GM18861 (cell line): ENCODE measurements around the gene OSBPL2.

Experiments
- ATAC-seq: cut with Tn5 transposase; IDR thresholded peaks from one replicate; pipeline ENCODE4 v1.9.1; 2021; ENCODE audit not compliant: unreplicated experiment

OSBPL2 gene

DNA sequence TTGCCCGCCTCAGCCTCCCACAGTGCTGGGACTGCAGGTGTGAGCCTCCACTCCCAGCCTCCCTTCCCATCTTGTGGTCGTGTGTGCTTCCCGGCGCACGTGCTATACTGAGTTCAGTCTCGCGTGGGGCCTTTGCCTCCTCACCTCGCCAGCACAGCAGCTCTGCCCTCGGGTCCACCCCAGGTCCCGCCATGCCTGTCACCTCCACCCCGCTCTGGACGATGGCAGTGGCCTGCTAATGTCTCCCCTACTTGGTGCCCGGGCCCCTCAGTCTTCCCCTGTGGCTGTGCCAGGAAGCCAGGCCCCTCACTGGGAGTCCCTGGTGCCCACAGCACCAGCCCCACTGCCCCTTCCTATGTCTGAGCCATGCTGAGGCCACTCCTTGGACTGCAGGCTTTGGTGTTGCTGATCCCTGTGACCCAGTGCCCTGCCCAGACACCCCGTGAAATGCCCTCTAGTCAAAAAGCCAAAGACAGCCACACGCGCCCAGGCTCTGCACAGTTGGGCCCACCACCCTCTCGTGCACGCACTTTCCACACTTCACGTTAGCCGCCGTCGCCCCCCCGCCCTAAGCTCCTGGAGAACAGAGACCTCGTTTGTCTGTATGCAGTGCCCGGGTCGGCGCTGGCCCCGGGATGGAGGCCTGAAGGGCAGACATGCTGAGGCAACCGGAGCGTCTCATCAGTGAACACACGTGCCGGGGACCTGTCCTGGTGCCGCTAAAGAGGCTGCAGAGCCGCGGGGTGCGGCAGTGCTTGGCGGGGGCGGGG is 32.5 kb upstream of the OSBPL2 start:
- no peak for ATAC-seq

DNA sequence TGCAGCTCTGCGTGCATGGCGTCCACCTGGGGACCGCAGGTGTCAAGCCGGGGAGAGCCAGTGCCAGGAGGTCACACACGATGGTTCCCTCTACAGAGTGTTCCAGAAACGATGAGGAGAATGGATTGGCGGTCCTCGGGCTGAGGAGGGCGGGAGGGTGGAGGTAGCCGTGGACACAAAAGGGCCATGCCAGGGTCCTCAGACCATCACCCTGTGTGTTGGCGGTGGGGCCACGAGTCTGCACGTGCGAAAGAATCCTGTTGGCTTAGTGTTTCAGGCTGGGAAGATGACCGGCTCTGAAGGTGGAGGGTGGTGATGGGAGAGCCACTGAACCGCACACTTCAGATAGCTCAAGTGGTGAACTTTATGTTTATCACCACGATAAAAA is 31.9 kb upstream of the OSBPL2 start:
- no peak for ATAC-seq

DNA sequence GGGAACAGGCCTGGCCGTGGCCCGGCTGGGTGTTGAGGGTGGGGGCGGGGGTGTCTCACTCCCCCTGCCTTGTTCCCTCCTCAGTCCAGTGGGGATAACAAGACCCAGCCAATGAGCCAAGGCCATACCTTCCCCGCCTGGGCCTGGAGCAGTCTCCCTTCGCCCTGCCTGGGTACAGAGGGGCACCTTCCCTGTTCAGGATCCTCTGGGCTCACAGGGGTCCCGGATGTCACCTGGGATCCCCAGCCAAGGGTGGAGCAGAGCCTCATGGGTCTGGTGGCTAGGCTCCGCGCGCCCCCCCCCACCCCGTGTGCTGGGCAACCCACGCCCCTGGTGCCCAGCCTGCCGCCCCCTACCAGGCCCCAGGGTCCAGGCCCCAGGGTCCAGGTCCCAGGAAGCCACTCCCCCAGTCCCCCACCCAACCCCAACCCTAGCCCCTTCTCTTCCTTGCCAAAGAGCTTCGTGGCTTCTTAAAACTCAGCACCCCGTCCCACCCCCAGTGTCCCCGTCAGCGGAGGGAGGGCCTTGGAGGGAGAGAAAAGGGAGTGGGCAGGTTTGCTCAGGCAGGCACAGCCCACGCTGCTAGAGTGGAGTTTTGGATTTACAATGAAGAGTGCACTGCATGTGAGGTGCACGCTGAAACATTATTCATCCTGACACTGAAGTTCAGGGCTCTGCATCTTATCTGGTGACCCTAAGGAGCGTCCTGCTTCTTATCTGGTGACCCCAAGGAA is 30.1 kb upstream of the OSBPL2 start:
- ATAC-seq, result no peak

DNA sequence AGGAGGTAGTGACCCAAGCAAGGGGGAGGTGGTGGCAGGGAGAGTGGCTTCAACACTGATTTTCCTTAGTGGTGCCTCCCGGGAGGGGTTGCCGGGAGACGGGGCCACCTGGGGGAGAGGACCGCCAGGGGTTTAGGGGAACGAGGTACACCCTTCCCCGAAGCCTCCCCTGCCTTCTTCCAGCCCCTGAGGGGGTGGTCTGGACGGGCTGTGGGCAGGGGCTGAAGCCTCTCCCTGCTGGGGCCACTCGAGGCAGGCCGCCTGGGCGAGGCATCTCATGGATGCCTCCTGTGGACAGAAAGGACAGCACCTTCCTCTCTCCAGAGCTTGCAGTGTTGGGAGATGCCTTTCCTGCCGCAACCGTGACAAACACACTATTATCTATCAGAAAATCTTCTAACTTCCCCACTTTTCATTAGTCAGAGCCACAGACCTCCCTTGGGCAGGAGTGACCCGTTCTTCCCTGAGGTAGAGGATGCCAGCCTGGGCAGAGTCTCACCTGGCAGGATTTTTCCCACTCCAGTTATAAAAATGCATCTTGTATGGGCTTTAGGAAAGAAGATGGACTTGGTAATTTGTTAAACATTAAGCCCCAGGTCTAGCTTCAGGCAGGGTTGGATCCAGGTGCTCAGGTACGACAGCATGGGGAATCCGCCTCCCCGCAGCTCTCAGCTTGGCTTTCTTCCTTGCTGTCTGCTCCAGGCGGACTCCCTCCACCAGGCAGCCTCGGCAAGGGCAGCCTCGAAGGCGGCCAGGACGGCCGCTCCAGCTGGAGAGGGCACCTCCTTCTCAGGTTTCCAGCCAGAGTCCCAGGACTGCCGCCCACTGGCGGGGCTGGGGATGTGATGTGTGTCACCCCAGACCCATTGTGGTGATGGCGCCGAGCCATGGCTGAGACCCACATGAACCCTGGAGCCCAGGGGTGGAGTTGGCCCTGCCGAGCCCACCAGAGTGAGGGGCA is 29.2 kb upstream of the OSBPL2 start:
- no peak for ATAC-seq

DNA sequence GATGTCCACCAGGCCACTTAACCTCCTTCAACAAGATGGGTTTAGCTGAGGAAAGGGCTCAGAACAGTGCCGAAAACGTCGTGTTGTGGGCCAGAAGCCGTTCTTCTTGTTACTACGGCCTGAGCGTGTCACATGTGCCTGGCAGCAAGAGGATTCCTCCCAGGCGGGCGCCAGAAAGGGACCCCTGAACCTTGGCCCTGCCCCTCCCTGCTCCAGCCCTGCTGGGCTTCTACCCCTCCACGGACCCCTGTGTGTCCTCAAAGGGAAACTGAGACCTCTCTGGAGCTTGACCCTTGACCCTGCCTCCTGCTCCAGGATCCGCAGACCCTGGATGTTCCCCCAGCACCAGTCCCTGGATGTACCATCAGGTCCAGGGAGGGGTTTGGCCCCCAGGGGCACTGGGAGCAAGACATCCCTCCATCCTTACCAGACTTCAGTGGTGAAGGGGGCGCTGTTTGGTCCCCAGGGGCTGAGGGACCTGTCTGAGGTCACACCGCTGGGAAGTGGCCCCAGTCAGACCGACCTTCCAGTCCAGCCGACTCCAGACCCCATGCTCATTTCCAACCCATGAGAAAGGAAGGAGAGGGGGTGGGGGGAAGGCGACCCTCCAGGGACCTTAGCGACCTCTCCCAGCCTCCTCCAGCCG is 28.3 kb upstream of the OSBPL2 start:
- ATAC-seq, result no peak

DNA sequence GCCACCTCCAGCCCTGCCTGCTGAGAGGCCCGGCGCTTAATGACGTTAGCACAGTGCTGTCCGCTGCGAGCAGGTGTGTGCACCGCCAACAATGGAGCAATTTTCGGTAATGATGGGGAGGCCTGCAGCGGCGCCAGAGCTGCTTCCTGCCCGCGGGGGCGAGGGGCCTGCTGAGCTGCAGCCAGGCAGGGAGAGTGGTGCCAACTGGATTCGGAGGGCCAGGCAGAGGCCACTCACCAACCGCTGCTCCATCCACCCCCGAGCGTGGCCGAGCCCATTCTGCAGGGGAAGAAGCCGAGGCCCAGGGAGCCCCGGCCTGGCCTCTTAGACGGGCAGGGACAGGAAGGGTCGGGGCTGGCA is 27.8 kb upstream of the OSBPL2 start:
- ATAC-seq, result no peak

DNA sequence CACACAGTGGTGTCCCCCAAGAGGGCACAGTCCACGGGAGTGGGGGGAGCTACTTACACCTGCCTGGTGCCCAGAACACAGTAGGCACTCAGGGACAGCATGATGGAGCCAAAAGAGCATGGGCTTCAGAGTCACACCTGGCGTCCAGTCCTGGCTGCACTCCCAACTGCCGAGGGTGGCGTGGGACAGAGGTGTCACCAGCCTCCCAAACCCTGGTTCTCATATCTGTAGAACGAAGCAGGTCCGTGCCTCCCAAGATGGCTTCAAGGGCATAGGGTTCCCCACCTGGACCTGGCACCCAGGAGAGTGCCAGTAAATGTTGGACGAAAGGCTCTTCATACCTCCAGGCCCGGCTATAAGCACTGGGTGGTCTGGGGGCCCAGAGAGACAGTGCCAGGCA is 27.1 kb upstream of the OSBPL2 start:
- ATAC-seq, result no peak

DNA sequence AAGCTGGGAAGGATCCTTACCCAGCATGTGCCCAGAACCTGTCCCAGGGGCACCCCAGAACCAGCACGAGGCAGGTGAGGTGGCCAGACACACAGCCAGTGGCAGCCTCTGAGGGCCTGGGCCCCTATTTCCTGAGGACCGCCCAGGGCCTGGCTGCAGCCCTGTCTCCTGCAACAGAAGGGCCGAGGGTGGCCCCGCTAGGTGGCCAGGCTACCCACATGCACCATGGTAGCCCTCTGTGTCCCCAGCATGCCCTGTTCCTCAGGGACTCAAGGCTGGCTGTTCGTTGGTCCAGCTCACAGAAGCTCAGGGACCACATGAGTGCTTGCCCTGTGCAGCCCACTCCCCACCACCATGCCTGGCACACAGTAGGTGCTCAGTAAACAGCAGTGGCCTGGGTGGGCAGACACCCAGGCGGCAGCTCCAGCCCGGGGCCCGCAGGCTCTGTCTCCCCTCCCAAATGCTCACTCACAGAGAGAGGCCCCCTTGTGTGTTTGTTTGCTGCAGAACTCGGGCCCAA is 26.5 kb upstream of the OSBPL2 start:
- no peak for ATAC-seq

DNA sequence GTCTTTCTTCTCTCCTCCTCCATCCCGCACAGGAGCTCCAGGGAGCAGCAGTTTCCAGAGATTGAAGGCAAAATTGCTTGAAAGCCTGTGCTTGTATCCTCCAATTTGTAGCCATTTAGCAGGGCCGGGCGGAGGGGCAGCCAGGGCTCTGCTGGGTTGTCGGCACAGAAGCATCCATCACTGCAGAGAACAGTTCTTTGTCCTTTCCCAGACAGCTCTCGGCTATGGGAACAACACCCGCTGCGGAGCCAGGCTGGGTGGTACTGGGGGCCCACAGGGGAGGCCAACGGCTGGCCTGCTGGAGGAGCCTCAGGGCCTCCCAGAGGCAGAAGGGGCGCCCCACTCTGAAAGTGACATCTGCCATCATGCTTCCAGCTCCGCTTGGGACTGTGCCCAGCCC is 26.0 kb upstream of the OSBPL2 start:
- ATAC-seq, result no peak

DNA sequence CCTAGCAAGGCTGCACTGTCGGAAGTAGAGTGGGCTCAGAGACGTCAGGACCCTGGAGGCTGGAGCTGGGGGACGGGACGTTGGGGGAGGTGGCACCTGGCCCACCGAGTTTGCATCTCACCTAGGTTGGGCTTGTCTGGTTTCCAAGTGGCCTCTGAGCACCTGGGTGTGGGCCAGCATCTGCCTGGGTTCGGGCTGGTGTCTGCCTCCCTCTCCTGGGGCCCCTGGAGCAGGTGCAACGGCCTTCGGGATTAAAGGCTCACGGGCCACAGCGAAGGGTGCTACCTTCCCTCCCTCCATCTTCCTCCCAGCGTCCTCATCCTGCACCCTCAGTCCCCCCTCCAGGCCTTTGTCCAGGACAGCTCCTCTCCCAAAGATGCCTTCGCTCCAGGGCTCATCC is 24.3 kb upstream of the OSBPL2 start:
- ATAC-seq, result no peak

DNA sequence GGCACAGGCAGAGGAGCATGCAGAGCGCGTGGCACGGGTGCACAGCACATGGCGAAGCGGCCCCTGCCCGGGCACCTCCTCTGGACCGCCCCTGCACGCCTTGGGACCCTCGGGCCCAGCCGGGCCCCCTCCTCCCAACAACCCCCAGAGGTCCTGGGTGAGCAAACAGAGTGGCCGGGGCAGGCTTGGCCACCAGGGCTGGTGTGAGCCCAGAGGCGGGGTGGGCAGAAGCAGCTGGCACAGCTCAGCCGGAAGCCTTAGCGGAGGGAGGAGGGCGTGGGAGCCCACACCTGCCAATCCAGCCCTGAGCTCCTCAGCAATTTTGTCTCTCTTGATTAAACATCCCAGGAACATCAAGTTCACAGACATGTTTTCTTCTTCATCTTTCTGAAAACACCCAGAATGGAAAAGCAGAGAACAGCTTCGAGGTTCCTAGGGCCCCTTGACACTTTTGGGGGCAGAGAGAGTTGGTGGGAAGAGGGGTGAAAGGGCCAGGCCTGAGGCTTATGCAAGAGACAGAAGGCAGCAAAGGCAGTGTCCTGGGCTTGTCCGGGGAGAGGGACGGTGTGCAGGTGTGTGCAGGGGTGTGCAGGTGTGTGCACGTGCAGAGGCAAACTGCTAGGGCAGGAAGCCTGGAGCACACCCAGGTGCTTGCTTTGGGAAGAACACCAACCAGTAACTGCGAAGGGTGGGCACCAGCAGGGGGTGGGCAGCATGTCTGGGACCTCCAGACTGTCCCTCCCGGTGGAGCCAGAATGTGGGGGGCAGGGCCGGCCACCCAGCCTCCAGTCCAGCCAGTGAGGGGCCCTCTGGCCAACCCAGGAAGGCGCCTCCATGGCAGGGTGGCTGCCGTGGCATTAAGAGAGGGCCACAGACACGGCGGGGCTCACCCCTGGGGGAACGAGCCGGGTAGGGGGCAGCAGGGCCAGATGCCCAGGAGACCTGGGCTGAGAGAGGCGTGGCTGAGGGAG is 23.0 kb upstream of the OSBPL2 start:
- no peak for ATAC-seq

DNA sequence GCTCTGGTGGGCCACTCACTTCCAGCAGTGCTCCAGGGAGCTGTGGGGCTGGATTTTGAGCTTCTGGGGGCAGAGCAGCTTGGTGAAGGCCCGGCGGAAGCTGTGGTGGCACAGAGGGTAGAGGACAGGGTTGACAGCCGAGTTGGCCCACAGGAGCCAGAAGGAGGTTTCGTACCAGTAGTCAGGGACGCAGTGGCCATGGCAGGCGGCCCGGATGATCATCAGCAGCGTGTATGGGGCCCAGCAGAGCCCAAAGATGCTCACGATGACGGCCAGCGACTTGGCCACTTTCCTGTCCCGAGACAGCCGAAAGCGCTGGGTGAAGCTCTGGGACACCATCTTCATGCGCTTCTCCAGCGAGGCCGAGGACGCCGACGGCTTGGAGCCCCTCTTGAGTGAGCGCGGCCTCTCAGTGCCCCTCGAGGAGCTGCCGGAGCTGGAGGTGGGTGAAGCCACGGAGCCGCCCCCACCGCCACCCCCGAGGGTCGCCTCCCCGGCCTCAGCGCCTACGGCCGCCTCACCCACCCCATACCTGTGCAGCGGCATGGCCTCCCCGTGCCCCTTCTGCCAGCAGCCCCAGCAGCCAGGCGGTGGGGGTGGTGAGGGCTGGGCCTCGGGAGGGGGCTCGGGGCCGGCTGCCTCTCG is 22.2 kb upstream of the OSBPL2 start:
- no peak for ATAC-seq

DNA sequence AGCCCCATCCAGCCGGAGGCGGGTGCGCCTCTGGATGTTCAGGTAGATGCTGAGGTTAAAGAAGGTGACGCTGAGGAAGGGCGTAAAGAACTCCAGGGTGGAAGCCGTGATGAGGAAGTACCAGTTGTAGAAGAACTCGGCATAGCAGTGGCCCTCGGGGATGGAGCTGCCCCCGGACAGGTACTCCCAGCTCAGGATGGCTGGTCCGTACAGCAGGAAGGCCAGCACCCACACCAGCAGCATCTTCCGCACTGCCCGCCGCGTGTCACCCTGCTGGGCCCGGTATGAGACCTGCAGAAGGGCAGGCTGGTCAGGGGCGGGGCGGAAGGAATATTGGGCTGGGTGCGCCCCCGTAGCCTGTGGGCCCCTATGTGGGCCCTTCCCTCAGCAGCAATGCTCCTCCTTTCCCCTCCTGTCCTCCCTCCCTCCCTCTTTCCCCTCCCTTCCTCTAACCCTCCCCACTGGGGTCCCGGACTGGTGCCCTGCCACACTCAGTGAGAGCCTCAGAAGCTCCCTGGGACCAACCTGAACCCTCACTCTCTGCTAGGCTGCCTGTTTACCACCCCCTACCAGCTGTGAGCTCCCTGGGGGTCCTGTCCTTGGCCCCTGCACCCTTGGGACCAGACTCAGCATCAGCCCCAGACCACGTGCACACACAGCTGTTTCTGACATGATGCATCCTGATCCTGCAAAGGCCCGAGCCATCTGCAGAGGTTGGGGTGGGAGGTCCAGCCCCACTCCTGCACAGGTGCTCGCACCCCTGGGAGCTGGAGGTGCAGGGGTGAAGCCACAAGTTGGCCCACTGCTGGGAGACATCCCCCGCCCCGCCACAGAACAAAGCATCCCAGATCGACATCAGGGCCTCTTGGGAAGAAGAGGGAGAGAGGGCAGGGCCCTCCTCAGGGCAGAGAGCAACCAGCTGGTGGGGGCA is 21.4 kb upstream of the OSBPL2 start:
- no peak for ATAC-seq

DNA sequence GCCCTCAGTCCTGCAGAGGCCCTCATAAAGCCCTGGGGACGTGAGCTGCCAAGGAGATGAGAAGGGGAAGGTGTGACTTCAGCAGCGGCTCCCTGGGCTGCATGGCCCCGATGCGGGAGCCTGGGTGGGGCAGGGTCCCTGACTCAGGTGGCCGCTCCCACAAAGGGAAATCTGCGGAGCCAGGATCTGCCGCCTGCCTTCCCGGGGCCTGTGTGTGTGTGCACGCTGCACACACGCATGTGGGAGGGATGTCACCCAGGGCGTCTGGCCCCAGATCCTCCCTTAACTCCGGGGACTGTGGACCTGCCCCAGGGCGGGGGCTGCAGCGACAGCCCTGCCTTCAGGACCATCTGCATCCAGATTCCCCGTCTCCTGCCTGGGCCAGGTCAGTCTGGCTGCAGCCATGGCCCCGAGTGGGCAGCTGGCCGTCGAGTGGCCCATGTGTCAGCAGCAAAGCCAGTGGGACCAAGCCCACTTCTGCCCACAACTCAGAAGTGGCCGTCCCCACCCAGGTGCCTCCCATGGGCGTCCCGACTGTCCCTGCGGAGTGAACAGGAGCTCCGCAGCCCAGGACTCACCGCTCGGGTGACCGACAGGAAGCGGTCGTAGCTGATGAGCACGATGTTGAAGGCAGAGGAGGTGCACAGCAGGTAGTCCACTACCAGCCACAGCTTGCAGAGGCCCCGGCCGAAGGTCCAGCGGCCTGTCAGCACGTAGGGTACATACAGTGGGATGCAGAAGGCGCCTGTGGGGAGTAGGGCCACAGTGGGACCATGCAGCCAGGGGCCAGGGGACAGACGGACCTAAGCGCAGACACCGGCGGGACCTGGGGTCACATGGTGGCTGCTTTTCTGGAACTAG is 20.2 kb upstream of the OSBPL2 start:
- no peak for ATAC-seq

DNA sequence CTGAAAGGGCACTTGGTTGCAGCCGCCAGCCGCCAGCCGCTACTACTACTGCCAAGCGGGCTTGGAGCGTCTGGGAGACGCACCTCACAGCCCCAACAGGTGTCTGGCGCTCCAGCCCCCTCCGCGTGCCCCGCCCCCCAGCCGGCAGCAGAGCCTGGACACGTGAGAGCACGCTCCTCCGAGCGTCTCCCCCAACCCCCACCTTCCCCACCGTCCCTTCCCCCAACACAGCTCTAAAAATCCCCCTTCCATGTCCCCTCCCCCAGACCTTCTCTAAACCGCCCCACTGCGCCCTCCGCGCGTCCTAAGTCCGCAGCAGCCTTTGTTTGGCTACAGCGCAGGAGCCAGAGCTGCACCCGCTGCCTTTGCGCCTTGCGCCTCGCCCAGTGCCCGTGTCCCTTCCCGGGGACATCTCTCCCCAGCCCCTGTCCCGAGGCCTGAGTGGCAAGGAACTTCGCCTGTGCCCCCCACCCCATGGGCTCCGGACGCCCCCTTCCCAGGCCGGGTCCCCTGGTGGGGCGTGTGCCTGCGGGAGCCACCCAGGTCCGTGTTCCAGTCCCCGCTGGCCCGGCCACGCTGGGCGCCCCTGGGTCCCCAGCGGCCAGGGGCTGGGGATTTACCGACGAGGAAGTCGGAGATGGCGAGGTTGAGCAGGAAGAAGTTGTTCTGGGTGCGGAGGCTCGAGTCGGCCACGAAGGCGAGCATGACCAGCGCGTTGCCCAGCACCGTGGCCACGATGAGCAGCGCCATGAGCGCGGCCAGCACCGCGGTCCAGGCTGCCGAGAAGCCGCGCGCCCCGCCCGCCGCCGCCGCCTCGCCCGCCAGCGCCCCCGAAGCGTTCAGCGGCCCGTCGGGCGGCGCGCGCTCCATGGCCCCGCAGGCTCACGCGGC is 19.0 kb upstream of the OSBPL2 start:
- no peak for ATAC-seq

DNA sequence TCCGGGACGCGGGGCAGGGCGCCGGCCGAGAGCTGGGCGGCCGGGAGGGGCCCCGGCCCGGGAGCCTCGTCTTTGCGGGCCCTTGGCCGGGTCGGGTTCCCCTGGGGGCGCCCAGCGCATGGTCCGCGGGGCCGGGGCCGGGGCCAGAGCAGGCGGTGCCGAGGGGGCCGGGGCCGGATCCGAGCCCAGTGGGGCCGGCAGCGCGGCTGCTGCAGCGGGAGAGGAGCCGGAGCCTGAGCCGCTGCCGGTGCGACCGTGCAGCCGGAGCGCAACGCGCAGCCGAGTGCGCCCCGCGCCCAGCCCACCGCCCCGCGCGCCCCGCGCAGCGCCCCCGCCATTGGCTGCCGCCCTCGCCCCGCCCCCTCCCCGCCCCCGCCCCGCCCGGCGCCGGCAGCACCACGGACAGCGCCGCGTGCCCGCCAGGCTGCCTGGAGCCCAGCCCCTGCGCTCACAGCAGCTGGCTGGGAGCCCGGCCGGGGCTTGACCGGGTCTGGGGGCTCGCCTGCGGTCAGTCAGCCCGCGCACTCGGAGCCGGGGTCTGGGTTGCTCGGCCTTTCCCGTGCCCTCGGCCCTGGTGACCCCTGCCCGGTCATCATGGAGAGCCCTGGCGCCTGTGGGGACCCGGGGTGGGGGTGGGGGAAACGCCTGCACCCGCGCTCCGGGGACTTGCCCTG is 18.2 kb upstream of the OSBPL2 start, which contains the start of gene HRH3:
TSS of gene HRH3 (minus strand) at position 287 of the 674 bp plus-strand sequence. CDS start 308 bp downstream, outside the sequence.
- no peak for ATAC-seq
